ENCODE measurements around the gene ZFHX3. TPM values are rescaled to one million over a fixed set of nuclear protein-coding genes. Genes with fewer than 3 reads are reported as not detected.

The ZFHX3 gene
- total and polyA plus RNA-seq, 4 donors = 1.5 to 5.9 (median 3.0) TPM

DNA sequence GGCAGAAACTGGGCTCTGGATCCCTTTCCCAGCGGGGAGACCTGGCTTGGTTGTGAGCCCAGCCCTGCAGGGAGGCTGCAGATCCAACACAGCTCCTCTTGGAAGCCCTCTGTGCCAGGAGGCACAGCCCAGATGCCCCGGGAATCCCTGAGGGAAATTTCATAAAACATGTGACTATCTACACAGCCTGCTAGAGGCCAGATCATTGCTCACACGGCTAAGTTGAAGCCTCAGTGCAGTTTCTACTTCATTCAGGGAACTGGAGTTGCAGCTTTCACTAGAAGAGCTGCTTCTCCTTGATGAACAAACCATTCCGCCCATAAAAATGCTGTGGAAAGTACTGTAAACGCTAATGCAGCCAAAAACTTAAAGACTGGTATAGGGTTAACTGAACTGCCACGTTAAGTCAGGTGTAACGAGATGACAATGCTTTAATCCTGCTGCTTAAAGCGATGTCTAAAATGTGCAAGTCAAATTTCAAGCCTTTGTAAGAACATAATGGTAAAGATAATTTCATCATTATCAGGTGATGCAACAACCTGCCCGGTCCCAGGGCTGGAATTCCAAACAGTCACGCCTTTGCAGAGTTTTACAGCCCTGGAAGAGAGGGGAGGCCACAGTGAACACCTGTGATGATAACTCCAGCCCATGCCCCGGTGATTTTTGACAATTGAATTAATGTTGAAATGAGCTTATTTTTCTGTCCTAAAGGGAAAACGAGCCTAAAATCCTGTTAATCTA is 172.5 kb downstream of the ZFHX3 start:
- H3K27me3 ChIP-seq (ENCODE audit: control insufficient read depth in 4 of 4, insufficient read depth in 4 of 4, low read length in 3 of 4) = no peaks in the 10 kb centered on the region
- no peak for DNase-seq (ENCODE audit: low spot score)
- no peak overlapping the region for H3K4me3 ChIP-seq (ENCODE audit: low read depth in 1 of 3, low read length in 3 of 3)
- H3K9me3 ChIP-seq (ENCODE audit: control insufficient read depth in 4 of 4, low read length in 3 of 4) = no peaks in the 10 kb centered on the region
- no peaks in the 10 kb centered on the region for H3K36me3 ChIP-seq (ENCODE audit: control insufficient read depth in 4 of 4, insufficient read depth in 3 of 4, low read depth in 1 of 4, low read length in 3 of 4)
- TF ChIP-seq, protein P1, sequence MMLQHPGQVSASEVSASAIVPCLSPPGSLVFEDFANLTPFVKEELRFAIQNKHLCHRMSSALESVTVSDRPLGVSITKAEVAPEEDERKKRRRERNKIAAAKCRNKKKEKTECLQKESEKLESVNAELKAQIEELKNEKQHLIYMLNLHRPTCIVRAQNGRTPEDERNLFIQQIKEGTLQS (IDR thresholded peaks at IDR 0.05) = peak; percentile 26
- no peak for TF ChIP-seq YY1 (IDR thresholded peaks at IDR 0.05)
- no peak overlapping the region for H3K27ac ChIP-seq (ENCODE audit: low read depth in 1 of 2, low read length in 2 of 2)
- peaks cover 8 to 17% (median 16%) of the 10 kb centered on the region in 4 donors for H3K4me1 ChIP-seq (ENCODE audit: control insufficient read depth in 4 of 4, insufficient read depth in 4 of 4, low read length in 3 of 4)
- H3K9ac ChIP-seq (ENCODE audit: low read depth in 1 of 2, low read length in 2 of 2) = no peak overlapping the region
- 79% methylated on average over 12 of the region's 12 CpGs for WGBS

DNA sequence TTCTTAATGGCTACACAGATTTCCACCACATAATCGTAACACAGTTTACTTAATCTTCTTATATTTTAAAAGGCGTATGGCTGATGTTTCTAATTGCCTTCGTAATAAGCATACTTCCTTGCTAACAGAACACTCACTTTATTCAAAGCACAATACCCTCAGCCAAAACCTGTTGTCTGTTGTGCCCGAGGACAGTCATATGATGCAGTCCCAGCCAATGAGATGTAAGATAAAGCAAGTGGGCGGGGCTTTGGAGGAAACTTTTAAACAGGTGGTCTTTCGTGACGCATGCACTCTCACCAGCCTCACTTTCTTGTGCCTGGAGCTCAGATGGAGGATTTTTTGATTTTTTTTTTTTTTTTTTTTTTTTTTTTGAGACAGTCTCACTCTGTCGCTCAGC is 174.1 kb downstream of the ZFHX3 start:
- Histone ChIP-seq H3K9me3 (ENCODE audit: control insufficient read depth in 4 of 4, low read length in 3 of 4) (no peaks in the 10 kb centered on the region), H3K27me3 (ENCODE audit: control insufficient read depth in 4 of 4, insufficient read depth in 4 of 4, low read length in 3 of 4) (no peaks in the 10 kb centered on the region), H3K36me3 (ENCODE audit: control insufficient read depth in 4 of 4, insufficient read depth in 3 of 4, low read depth in 1 of 4, low read length in 3 of 4) (no peaks in the 10 kb centered on the region), H3K4me3 (ENCODE audit: low read depth in 1 of 3, low read length in 3 of 3) (no peak overlapping the region), H3K27ac (ENCODE audit: low read depth in 1 of 2, low read length in 2 of 2) (no peak overlapping the region), H3K9ac (ENCODE audit: low read depth in 1 of 2, low read length in 2 of 2) (no peak overlapping the region), H3K4me1 (ENCODE audit: control insufficient read depth in 4 of 4, insufficient read depth in 4 of 4, low read length in 3 of 4) (peaks cover 8 to 16% (median 15%) of the 10 kb centered on the region in 4 donors)
- TF ChIP-seq NR2F2 (IDR thresholded peaks at IDR 0.05) = no peak
- no peak for TF ChIP-seq HNF4G (IDR thresholded peaks at IDR 0.05)
- no peak for TF ChIP-seq HNF4A (conservative IDR thresholded peaks at IDR 0.05)
- TF ChIP-seq, protein P2, sequence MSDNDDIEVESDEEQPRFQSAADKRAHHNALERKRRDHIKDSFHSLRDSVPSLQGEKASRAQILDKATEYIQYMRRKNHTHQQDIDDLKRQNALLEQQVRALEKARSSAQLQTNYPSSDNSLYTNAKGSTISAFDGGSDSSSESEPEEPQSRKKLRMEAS (IDR thresholded peaks at IDR 0.05) = no peak
- TF ChIP-seq, protein P3, sequence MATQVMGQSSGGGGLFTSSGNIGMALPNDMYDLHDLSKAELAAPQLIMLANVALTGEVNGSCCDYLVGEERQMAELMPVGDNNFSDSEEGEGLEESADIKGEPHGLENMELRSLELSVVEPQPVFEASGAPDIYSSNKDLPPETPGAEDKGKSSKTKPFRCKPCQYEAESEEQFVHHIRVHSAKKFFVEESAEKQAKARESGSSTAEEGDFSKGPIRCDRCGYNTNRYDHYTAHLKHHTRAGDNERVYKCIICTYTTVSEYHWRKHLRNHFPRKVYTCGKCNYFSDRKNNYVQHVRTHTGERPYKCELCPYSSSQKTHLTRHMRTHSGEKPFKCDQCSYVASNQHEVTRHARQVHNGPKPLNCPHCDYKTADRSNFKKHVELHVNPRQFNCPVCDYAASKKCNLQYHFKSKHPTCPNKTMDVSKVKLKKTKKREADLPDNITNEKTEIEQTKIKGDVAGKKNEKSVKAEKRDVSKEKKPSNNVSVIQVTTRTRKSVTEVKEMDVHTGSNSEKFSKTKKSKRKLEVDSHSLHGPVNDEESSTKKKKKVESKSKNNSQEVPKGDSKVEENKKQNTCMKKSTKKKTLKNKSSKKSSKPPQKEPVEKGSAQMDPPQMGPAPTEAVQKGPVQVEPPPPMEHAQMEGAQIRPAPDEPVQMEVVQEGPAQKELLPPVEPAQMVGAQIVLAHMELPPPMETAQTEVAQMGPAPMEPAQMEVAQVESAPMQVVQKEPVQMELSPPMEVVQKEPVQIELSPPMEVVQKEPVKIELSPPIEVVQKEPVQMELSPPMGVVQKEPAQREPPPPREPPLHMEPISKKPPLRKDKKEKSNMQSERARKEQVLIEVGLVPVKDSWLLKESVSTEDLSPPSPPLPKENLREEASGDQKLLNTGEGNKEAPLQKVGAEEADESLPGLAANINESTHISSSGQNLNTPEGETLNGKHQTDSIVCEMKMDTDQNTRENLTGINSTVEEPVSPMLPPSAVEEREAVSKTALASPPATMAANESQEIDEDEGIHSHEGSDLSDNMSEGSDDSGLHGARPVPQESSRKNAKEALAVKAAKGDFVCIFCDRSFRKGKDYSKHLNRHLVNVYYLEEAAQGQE (IDR thresholded peaks at IDR 0.05) = no peak
- no peak for TF ChIP-seq FOXA1 (IDR thresholded peaks at IDR 0.05)
- TF ChIP-seq YY1 (IDR thresholded peaks at IDR 0.05) = no peak
- TF ChIP-seq RXRA (IDR thresholded peaks at IDR 0.05) = no peak
- TF ChIP-seq TAF1 (conservative IDR thresholded peaks at IDR 0.05) = no peak
- TF ChIP-seq SP1 (IDR thresholded peaks at IDR 0.05) = no peak
- TF ChIP-seq JUND (IDR thresholded peaks at IDR 0.05) = no peak
- TF ChIP-seq, protein P4, sequence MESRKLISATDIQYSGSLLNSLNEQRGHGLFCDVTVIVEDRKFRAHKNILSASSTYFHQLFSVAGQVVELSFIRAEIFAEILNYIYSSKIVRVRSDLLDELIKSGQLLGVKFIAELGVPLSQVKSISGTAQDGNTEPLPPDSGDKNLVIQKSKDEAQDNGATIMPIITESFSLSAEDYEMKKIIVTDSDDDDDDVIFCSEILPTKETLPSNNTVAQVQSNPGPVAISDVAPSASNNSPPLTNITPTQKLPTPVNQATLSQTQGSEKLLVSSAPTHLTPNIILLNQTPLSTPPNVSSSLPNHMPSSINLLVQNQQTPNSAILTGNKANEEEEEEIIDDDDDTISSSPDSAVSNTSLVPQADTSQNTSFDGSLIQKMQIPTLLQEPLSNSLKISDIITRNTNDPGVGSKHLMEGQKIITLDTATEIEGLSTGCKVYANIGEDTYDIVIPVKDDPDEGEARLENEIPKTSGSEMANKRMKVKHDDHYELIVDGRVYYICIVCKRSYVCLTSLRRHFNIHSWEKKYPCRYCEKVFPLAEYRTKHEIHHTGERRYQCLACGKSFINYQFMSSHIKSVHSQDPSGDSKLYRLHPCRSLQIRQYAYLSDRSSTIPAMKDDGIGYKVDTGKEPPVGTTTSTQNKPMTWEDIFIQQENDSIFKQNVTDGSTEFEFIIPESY (IDR thresholded peaks at IDR 0.05) = no peak
- no peak for TF ChIP-seq RAD21 (IDR thresholded peaks at IDR 0.05)
- TF ChIP-seq, protein P1 (IDR thresholded peaks at IDR 0.05) = no peak
- no peak for TF ChIP-seq CTCF (IDR thresholded peaks at IDR 0.05; ENCODE audit: low read depth, low read length, missing input control)
- no peak for TF ChIP-seq GABPA (IDR thresholded peaks at IDR 0.05 in 1 of 2, conservative IDR thresholded peaks at IDR 0.05 in 1 of 2)
- no peak for DNase-seq (ENCODE audit: low spot score)
- 97% methylated on average over 8 of the region's 8 CpGs for WGBS

Measured in liver (tissue), 9 donors.